B cell (primary cell): ENCODE measurements around the gene PLEKHJ1. TPM values are rescaled to one million over a fixed set of nuclear protein-coding genes. Genes with fewer than 3 reads are reported as not detected.

ENCODE experiments used
- ATAC-seq: fragments of 200-7000 bp; cut with Tn5 transposase; one replicate; pipeline ENCODE4 v1.10.0; 2021; ENCODE audit warnings: low read depth, mild to moderate bottlenecking, moderate number of reproducible peaks, moderate library complexity
- CTCF ChIA-PET: fragments of 350-600 bp; sonication (Branson Sonifier 250); formaldehyde crosslinking; loops from one replicate; lab custom pipeline; 2021; ENCODE audit warnings: antibody characterized with exemption, inconsistent platforms; lab: Charles Lee
- POLR2A ChIA-PET: fragments of 350-600 bp; sonication (Branson Sonifier 250); formaldehyde crosslinking; loops from one replicate; lab custom pipeline; 2021; ENCODE audit warnings: antibody characterized with exemption; lab: Charles Lee
- DNase-seq: peaks from one replicate; pipeline ENCODE4 v3.0.0; 2013
- H2AFZ ChIP-seq: 2 replicates; pipeline ENCODE4 v1.6.1; 2012; ENCODE audit warnings: mild to moderate bottlenecking, low read depth, low read length; ENCODE audit not compliant: insufficient read depth, poor library complexity, severe bottlenecking
- H3K27ac ChIP-seq, 2 donors: 1 replicate in 1 of 2; 2 replicates in 1 of 2; pipeline ENCODE4 v1.5.1; 2012 to 2013; ENCODE audit warnings: low read length in 2 of 2, mild to moderate bottlenecking in 2 of 2, moderate library complexity in 1 of 2
- H3K27me3 ChIP-seq, 4 experiments: fragments of 200-600 bp in 1 of 4; sonication (generic) in 1 of 4; replicated peaks in 1 of 4; 1 replicate in 2 of 4; 2 replicates in 2 of 4; pipeline versions ENCODE4 v1.6.1 to v1.7.0; 2013 to 2016; ENCODE audit warnings: low read length in 3 of 4, mild to moderate bottlenecking in 2 of 4, mixed read lengths in 1 of 4, moderate library complexity in 1 of 4; ENCODE audit not compliant: insufficient read depth in 4 of 4, control insufficient read depth in 3 of 4; ENCODE audit errors: control extremely low read depth in 1 of 4
- H3K36me3 ChIP-seq, 2 experiments: replicated peaks in 1 of 2; 1 replicate in 1 of 2; 2 replicates in 1 of 2; pipeline versions ENCODE4 v1.6.1 to v1.7.1; 2013; ENCODE audit warnings: low read length in 1 of 2; ENCODE audit not compliant: insufficient read depth in 2 of 2, control insufficient read depth in 1 of 2; ENCODE audit errors: control extremely low read depth in 1 of 2, extremely low read depth in 1 of 2
- H3K4me1 ChIP-seq, 2 donors: fragments of 200-600 bp in 1 of 2; sonication (generic) in 1 of 2; 1 replicate in 1 of 2; 2 replicates in 1 of 2; pipeline versions ENCODE4 v1.5.1 to v1.6.1; 2013 to 2017; ENCODE audit warnings: low read length in 2 of 2; ENCODE audit not compliant: control insufficient read depth in 2 of 2, insufficient read depth in 2 of 2
- H3K4me2 ChIP-seq: replicated peaks from 2 replicates; pipeline ENCODE3; 2012; ENCODE audit warnings: mild to moderate bottlenecking, low read depth, low read length; ENCODE audit not compliant: poor library complexity, severe bottlenecking
- H3K4me3 ChIP-seq, 5 experiments: fragments of 200-600 bp in 1 of 5; sonication (generic) in 1 of 5; 1 replicate in 3 of 5; 2 replicates in 2 of 5; pipeline versions ENCODE4 v1.5.1 to v1.7.0; 2011 to 2016; ENCODE audit warnings: low read length in 4 of 5, mild to moderate bottlenecking in 4 of 5, low read depth in 2 of 5, control low read depth in 1 of 5, moderate library complexity in 1 of 5; ENCODE audit not compliant: insufficient read depth in 1 of 5; ENCODE audit errors: control extremely low read depth in 1 of 5, extremely low read depth in 1 of 5
- H3K79me2 ChIP-seq: fragments of 200-600 bp; sonication (generic); one replicate; pipeline ENCODE4 v1.6.0; 2016; ENCODE audit warnings: low read length; ENCODE audit not compliant: control insufficient read depth, insufficient read depth
- H3K9ac ChIP-seq: fragments of 200-600 bp; sonication (generic); 2 replicates; pipeline ENCODE4 v1.6.1; 2017; ENCODE audit warnings: mild to moderate bottlenecking, low read length, moderate library complexity
- H3K9me3 ChIP-seq, 3 donors: one replicate each; pipeline versions ENCODE4 v1.6.1 to v1.7.1; 2013; ENCODE audit warnings: low read length in 2 of 3; ENCODE audit not compliant: control insufficient read depth in 2 of 3, insufficient read depth in 1 of 3; ENCODE audit errors: control extremely low read depth in 1 of 3
- H4K20me1 ChIP-seq: 2 replicates; pipeline ENCODE4 v1.6.0; 2012; ENCODE audit warnings: mild to moderate bottlenecking, low read length; ENCODE audit not compliant: insufficient read depth, control insufficient read depth, poor library complexity, severe bottlenecking
- H3K27ac Mint-ChIP-seq: one replicate; pipeline ENCODE4 v1.8.0; 2021; ENCODE audit warnings: mixed read lengths
- H3K27me3 Mint-ChIP-seq: one replicate; pipeline ENCODE4 v1.8.0; 2021; ENCODE audit warnings: mixed read lengths
- H3K4me1 Mint-ChIP-seq: one replicate; pipeline ENCODE4 v1.8.0; 2021; ENCODE audit warnings: mixed read lengths
- H3K4me3 Mint-ChIP-seq: one replicate; pipeline ENCODE4 v1.8.0; 2021; ENCODE audit warnings: mixed read lengths
- H3K9me3 Mint-ChIP-seq: one replicate; pipeline ENCODE4 v1.8.0; 2022; ENCODE audit warnings: mixed read lengths; ENCODE audit not compliant: insufficient read depth
- CTCF ChIP-seq: fragments of 200-600 bp; IDR thresholded peaks from one replicate; pipeline ENCODE4 v1.8.0; 2022; ENCODE audit warnings: antibody characterized with exemption, mild to moderate bottlenecking
- EZH2 ChIP-seq: IDR thresholded peaks from 2 replicates; pipeline ENCODE4 v1.6.1; 2012; ENCODE audit warnings: borderline replicate concordance, low read depth, mild to moderate bottlenecking, moderate library complexity, low read length; ENCODE audit not compliant: insufficient read depth, poor library complexity, severe bottlenecking
- WGBS: methylation state at CpG from one replicate; pipeline ENCODE4 v1.1.5; 2013; ENCODE audit warnings: missing lambda C conversion rate; ENCODE audit not compliant: insufficient coverage; 5-methylcytosine and 5-hydroxymethylcytosine counted together
- intact Hi-C: fragments of 100-400 bp; cut with micrococcal nuclease; formaldehyde crosslinking; loops from one replicate; pipeline ENCODE4 v1.10.0; 2022
- polyA plus RNA-seq: library from polyadenylated mRNA; depleted of rRNA; stranded (reverse); fragments of >200 nt; gene quantifications from 2 replicates; pipeline ENCODE4 v1.2.3, GENCODE V29; 2012
- total RNA-seq, 2 donors: library from RNA; stranded (reverse); fragments of 120-200 nt in 1 of 2; gene quantifications; 1 replicate in 1 of 2; 2 replicates in 1 of 2; pipeline versions ENCODE4 v1.2.3 to v1.2.4, GENCODE V29; 2013 to 2022

PLEKHJ1 gene
- total and polyA plus RNA-seq, 2 donors (not counting 1 experiment from before 2014, with no cell fraction given) = 86.7 to 117 TPM

DNA sequence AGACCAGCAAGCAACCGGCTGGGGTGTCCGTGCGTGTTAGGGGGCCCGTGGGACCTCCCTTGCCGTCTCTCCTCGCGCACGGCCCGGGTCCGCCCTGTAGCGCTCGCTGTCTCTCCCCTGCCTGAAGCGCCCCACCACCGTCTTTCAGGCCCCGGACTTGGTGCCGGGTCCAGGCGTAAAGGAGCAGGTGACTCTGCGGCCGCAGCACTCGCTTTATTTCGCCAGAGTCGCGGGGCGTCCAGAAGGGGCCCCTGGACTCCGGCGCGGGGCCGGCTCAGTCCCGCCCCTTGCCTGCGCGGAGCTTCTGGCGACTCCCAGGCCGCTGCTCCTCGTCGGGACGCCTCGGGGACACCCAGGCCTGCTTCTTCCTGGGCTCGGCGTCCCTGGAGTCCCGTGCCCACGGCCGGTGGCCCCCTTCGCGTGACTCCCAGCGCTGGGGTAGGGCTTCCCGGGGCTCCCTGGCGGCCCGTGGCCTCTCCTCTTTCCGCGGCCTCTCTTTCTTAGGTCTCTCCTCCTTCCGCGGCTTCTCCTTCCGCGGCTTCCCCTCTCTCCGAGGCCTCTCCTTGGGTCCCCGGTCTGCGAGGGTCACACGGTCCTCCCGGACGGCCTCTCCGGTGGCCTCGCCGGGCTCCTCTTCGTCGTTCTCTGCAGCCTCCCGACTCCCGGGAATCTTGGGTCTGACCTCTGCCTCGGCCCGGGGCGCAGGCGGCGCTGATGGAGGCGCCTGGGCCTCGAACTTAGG, 16.1 kb upstream of the PLEKHJ1 start:
- peak overlapping the region; percentile 88 for H3K4me3 Mint-ChIP-seq
- DNase-seq (peak; percentile 64), ATAC-seq (no peak)
- no peaks in the 10 kb centered on the region for H3K9me3 Mint-ChIP-seq
- Histone ChIP-seq H3K79me2 (peaks cover 4% of the 10 kb centered on the region), H4K20me1 (peaks cover 42% of the 10 kb centered on the region), H3K9me3 (peaks cover 0 to 15% (median 0%) of the 10 kb centered on the region in 3 donors), H3K4me2 (peak overlapping the region; percentile 100), H3K4me1 (peaks cover 46 to 58% of the 10 kb centered on the region in 2 donors), H2AFZ (peak overlapping the region; percentile 86), H3K4me3 (peak overlapping the region in 4 of 5 experiments; percentile 44 to 70 (median 58)), H3K9ac (peak overlapping the region; percentile 72), H3K27me3 (peaks cover 0 to 38% (median 14%) of the 10 kb centered on the region in 4 experiments), H3K27ac (no peak overlapping the region), H3K36me3 (peaks cover 0 to 13% of the 10 kb centered on the region in 2 experiments)
- H3K27me3 Mint-ChIP-seq = no peaks in the 10 kb centered on the region
- no peak for TF ChIP-seq EZH2
- TF ChIP-seq CTCF = no peak
- intact Hi-C loops = loop anchor here (2.0 to 5.0 kb wide), 2 partner anchors 15 to 35 kb away; partner anchors contain the start of genes PLEKHJ1 and SF3A2
- peak overlapping the region; percentile 26 for H3K27ac Mint-ChIP-seq
- POLR2A ChIA-PET = interaction anchor here (0.6 to 8.8 kb wide), 8 partner anchors 8 to 80 kb away, joined by 3 to 134 read pairs (median 4); partner anchors contain the start of gene PLEKHJ1
- H3K4me1 Mint-ChIP-seq = peaks cover 36% of the 10 kb centered on the region
- WGBS = 10% methylated on average over 74 of the region's 74 CpGs
- CTCF ChIA-PET = interaction anchor here (0.9 to 6.3 kb wide), 12 partner anchors 10 to 140 kb away, joined by 3 to 63 read pairs (median 6); partner anchors contain the start of gene PLEKHJ1
